ENCODE measurements around the gene PGM1. TPM values are rescaled to one million over a fixed set of nuclear protein-coding genes. Genes with fewer than 3 reads are reported as not detected.
A peak's percentile ranks its signal among the peaks of the same experiment; 100 is the strongest.

The PGM1 gene
- total and polyA plus RNA-seq, 2 donors (not counting 3 experiments of a cell fraction or from before 2014, with no cell fraction given) = 9.3 to 21.0 TPM

DNA sequence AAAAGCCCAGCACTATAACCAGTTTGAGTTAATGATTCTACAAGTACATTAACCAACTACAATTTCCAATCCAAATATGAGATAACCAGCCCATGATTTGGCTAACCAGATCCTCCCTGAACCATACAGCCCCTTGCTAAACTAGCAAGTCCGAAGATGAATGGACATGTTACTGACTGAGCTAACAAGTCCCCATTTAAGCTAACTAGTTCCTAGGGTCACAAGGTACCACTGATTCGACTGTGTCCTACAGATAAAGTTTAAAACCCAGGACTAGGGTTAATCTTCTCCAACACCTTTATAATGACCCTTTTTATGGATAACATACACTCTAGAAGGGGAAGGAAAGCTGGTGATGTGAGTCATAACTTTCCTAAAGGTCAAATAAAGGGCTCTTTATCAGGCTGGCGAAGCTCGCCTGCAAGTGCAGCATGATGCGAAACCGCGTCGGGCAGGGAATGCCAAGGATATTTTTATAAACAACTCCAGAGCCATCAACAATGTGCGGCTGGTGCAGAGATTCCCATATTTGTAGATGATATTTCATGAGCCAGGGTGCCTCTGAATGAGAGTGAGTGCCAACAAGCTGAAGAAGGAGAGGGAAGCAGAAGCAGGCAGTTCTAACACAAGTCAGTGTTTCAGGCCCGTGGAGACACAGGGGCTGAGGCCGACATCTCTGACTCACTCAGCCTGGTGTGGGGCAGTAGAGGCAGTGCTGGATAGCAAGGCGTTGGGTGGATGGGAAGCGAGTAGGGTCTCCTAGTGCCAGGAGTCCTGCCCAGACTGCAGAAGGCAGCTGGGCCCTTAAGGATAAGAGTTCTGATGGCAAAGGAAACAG, 105.0 kb downstream of the PGM1 start:
- H3K4me2 ChIP-seq (ENCODE audit: insufficient read depth, low read length) = no peak overlapping the region
- POLR2A ChIA-PET = interaction anchor here (0.9 kb wide), 1 partner anchor 165 kb away, joined by 3 read pairs; no protein-coding TSS in a partner anchor
- peak; percentile 49 for FAIRE-seq
- peak; percentile 84 for DNase-seq (ENCODE audit: low read depth, low spot score)
- no peaks in the 10 kb centered on the region for H3K79me2 ChIP-seq (ENCODE audit: control insufficient read depth, insufficient read depth, low read length)
- no TSS peak for BruUV-seq (replicated peaks)
- no peaks in the 10 kb centered on the region for H3K9me1 ChIP-seq (replicated peaks; ENCODE audit: control insufficient read depth, extremely low read depth, insufficient read depth, low read length)
- CTCF ChIA-PET = interaction anchor here (0.7 to 1.5 kb wide), 9 partner anchors 15 to 548 kb away, joined by 3 to 7 read pairs (median 4); no protein-coding TSS in a partner anchor
- dilution Hi-C loops (cut with MboI; ENCODE audit: extremely low pct_ligation_motif_present, low sequenced_read_pairs) (loop anchor here (25.0 kb wide), 1 partner anchor 439 kb away; no protein-coding TSS in a partner anchor), intact Hi-C loops (cut with micrococcal nuclease) (no loop called here)
- no peaks in the 10 kb centered on the region for H3K9me3 ChIP-seq (replicated peaks; ENCODE audit: control insufficient read depth, insufficient read depth, low read length)
- peak overlapping the region; percentile 48 for H2AFZ ChIP-seq (ENCODE audit: low read depth, low read length)
- no peaks in the 10 kb centered on the region for H3K36me3 ChIP-seq (ENCODE audit: control insufficient read depth in 2 of 2, extremely low read depth in 1 of 2, insufficient read depth in 2 of 2, low read length in 2 of 2)
- peak overlapping the region; percentile 23 for H3K27ac ChIP-seq (ENCODE audit: insufficient read depth, low read depth, low read length)
- no peak overlapping the region for H3K9ac ChIP-seq (replicated peaks; ENCODE audit: extremely low read depth, insufficient read depth, low read length)
- peaks cover 12% of the 10 kb centered on the region for H3K4me1 ChIP-seq (ENCODE audit: control insufficient read depth, extremely low read depth, insufficient read depth, low read length)
- TF ChIP-seq, protein P1, sequence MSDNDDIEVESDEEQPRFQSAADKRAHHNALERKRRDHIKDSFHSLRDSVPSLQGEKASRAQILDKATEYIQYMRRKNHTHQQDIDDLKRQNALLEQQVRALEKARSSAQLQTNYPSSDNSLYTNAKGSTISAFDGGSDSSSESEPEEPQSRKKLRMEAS (IDR thresholded peaks at IDR 0.05; ENCODE audit: insufficient read depth, insufficient read length) = no peak
- TF ChIP-seq GATA2 (IDR thresholded peaks at IDR 0.05; ENCODE audit: insufficient read depth, insufficient read length, low read depth, low read length) (peak; percentile 34), FOS (IDR thresholded peaks at IDR 0.05; ENCODE audit: borderline replicate concordance, insufficient read depth, low read length) (peak; percentile 34), JUN (IDR thresholded peaks at IDR 0.05; ENCODE audit: borderline replicate concordance, insufficient read depth, insufficient read length, low read depth) (peak; percentile 42)
- no peaks in the 10 kb centered on the region for H4K20me1 ChIP-seq (replicated peaks; ENCODE audit: control insufficient read depth, extremely low read depth, insufficient read depth, low read length)
- no peak overlapping the region for H3K4me3 ChIP-seq (replicated peaks in 1 of 3; ENCODE audit: insufficient read depth in 1 of 3, low read depth in 1 of 3, low read length in 3 of 3)
- no peaks in the 10 kb centered on the region for H3K27me3 ChIP-seq (ENCODE audit: control insufficient read depth in 2 of 2, insufficient read depth in 2 of 2, low read length in 2 of 2)

DNA sequence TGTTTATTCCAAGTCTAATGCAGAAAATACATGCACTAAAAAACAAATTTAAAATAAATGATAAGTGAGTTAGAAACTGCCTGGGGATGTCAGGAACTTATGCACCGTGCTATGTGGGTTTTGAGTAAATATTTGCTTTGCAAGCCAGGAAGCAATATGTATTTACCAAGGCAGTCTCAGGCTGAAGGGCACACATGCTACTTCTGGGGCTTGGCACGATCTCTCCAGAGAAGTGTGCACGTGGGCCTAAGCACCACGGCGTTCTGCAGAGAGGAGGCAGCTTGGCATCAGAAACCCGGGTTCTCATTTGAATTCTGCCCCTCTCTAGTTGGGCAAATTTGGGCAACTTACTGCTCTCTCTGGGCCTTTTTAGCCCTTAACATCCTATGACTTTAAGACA, 108.0 kb downstream of the PGM1 start:
- Histone ChIP-seq H3K4me3 (replicated peaks in 1 of 3; ENCODE audit: insufficient read depth in 1 of 3, low read depth in 1 of 3, low read length in 3 of 3) (no peak overlapping the region), H2AFZ (ENCODE audit: low read depth, low read length) (no peak overlapping the region), H3K27me3 (ENCODE audit: control insufficient read depth in 2 of 2, insufficient read depth in 2 of 2, low read length in 2 of 2) (no peaks in the 10 kb centered on the region), H3K27ac (ENCODE audit: insufficient read depth, low read depth, low read length) (no peak overlapping the region), H3K36me3 (ENCODE audit: control insufficient read depth in 2 of 2, extremely low read depth in 1 of 2, insufficient read depth in 2 of 2, low read length in 2 of 2) (no peaks in the 10 kb centered on the region), H3K9me1 (replicated peaks; ENCODE audit: control insufficient read depth, extremely low read depth, insufficient read depth, low read length) (no peaks in the 10 kb centered on the region), H3K9ac (replicated peaks; ENCODE audit: extremely low read depth, insufficient read depth, low read length) (no peak overlapping the region), H3K4me2 (ENCODE audit: insufficient read depth, low read length) (no peak overlapping the region), H4K20me1 (replicated peaks; ENCODE audit: control insufficient read depth, extremely low read depth, insufficient read depth, low read length) (no peaks in the 10 kb centered on the region), H3K79me2 (ENCODE audit: control insufficient read depth, insufficient read depth, low read length) (no peaks in the 10 kb centered on the region), H3K4me1 (ENCODE audit: control insufficient read depth, extremely low read depth, insufficient read depth, low read length) (peaks cover 26% of the 10 kb centered on the region), H3K9me3 (replicated peaks; ENCODE audit: control insufficient read depth, insufficient read depth, low read length) (no peaks in the 10 kb centered on the region)
- BruUV-seq (replicated peaks) = no TSS peak
- dilution Hi-C loops (cut with MboI; ENCODE audit: extremely low pct_ligation_motif_present, low sequenced_read_pairs) = no loop called here
- FAIRE-seq (peak; percentile 72), DNase-seq (ENCODE audit: low read depth, low spot score) (no peak)
- ChIA-PET CTCF (interaction anchor here (0.7 kb wide), 1 partner anchor 9 kb away, joined by 3 read pairs; no protein-coding TSS in a partner anchor), POLR2A (no interaction called here)
- TF ChIP-seq GATA2 (IDR thresholded peaks at IDR 0.05; ENCODE audit: insufficient read depth, insufficient read length, low read depth, low read length) (no peak), JUN (IDR thresholded peaks at IDR 0.05; ENCODE audit: borderline replicate concordance, insufficient read depth, insufficient read length, low read depth) (no peak), POLR2AphosphoS5 (IDR thresholded peaks at IDR 0.05; ENCODE audit: insufficient read depth, low read depth, low read length) (no peak), POLR2A (IDR thresholded peaks at IDR 0.05; ENCODE audit: low read depth, low read length) (no peak)
- TF ChIP-seq, protein P2, sequence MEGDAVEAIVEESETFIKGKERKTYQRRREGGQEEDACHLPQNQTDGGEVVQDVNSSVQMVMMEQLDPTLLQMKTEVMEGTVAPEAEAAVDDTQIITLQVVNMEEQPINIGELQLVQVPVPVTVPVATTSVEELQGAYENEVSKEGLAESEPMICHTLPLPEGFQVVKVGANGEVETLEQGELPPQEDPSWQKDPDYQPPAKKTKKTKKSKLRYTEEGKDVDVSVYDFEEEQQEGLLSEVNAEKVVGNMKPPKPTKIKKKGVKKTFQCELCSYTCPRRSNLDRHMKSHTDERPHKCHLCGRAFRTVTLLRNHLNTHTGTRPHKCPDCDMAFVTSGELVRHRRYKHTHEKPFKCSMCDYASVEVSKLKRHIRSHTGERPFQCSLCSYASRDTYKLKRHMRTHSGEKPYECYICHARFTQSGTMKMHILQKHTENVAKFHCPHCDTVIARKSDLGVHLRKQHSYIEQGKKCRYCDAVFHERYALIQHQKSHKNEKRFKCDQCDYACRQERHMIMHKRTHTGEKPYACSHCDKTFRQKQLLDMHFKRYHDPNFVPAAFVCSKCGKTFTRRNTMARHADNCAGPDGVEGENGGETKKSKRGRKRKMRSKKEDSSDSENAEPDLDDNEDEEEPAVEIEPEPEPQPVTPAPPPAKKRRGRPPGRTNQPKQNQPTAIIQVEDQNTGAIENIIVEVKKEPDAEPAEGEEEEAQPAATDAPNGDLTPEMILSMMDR (IDR thresholded peaks at IDR 0.05; ENCODE audit: extremely low read depth in 1 of 2, insufficient read depth in 1 of 2, low read depth in 1 of 2, low read length in 2 of 2) = no peak
- intact Hi-C loops (cut with micrococcal nuclease) = no loop called here

All from endothelial cell of umbilical vein (primary cell).